Activated CD8-positive, alpha-beta memory T cell treated with anti-CD3 and anti-CD28 coated beads for 36 hours (primary cell): ENCODE data around the gene DVL3. TPM values are rescaled to one million over a fixed set of nuclear protein-coding genes. Genes with fewer than 3 reads are reported as not detected.

ENCODE experiments used
- CTCF ChIA-PET: fragments of 350-600 bp; sonication (Branson Sonifier 250); formaldehyde crosslinking; loops from one replicate; lab custom pipeline; 2021; ENCODE audit warnings: antibody characterized with exemption; lab: Charles Lee
- POLR2A ChIA-PET: fragments of 350-600 bp; sonication (Branson Sonifier 250); formaldehyde crosslinking; loops from one replicate; lab custom pipeline; 2021; ENCODE audit warnings: antibody characterized with exemption; lab: Charles Lee
- total RNA-seq, 2 experiments: library from RNA; stranded (reverse); gene quantifications; one replicate each; pipeline ENCODE4 v1.2.3, GENCODE V29; 2021

The DVL3 gene
- total RNA-seq, 2 experiments from 2014 or later: 36.3 to 37.9 TPM

- ChIA-PET POLR2A (interaction anchor here (1.1 to 1.7 kb wide), 3 partner anchors 9 to 51 kb away, joined by 4 to 6 read pairs (median 4); partner anchors contain the start of genes AP2M1 and EIF2B5), CTCF (interaction anchor here (0.7 to 1.3 kb wide), 3 partner anchors 13 to 63 kb away, joined by 3 read pairs; partner anchors contain the start of gene EEF1AKMT4)
Measured at GRCh38 chr3:184186184-184186901, 31.2 kb downstream of the DVL3 start, which contains the start of gene ABCF3. ABCF3 (plus strand) TSS chr3:184186199; CDS start chr3:184186208, 9 bp downstream.

DNA sequence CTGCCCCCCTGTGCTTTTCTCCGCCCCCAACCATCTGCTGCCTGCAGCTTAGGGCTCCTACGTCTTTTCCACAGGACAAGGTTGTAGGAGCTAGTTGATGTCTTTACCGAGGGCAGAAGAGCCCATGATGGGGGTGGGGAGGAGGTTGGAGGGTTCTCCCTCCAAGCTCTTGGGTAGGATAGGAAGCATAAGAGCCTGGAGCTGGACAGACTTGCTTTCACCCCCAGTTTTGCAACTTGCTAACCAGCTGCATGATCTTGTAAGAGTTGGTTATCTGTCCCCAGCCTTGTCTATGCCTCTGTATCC lies 31.7 kb downstream of the DVL3 start:
- ChIA-PET CTCF (interaction anchor here (1.1 kb wide), 1 partner anchor 41 kb away, joined by 3 read pairs; no protein-coding TSS in a partner anchor), POLR2A (interaction anchor here (1.1 to 1.7 kb wide), 2 partner anchors 9 to 12 kb away, joined by 4 to 6 read pairs; partner anchors contain the start of gene AP2M1)

GRCh38 chr3:184188080-184188479 lies 32.9 kb downstream of the DVL3 start:
- CTCF ChIA-PET: interaction anchor here (1.1 kb wide), 1 partner anchor 174 kb away, joined by 3 read pairs; no protein-coding TSS in a partner anchor
- POLR2A ChIA-PET: no interaction called here

GRCh38 chr3:184189421-184189820 lies 34.2 kb downstream of the DVL3 start:
- ChIA-PET POLR2A (no interaction called here), CTCF (no interaction called here)

- POLR2A ChIA-PET: no interaction called here
- CTCF ChIA-PET: no interaction called here
Measured at GRCh38 chr3:184192889-184193288, 37.7 kb downstream of the DVL3 start.

- CTCF ChIA-PET: no interaction called here
- POLR2A ChIA-PET: no interaction called here
Measured at GRCh38 chr3:184193991-184194539, 38.9 kb downstream of the DVL3 start.

DNA sequence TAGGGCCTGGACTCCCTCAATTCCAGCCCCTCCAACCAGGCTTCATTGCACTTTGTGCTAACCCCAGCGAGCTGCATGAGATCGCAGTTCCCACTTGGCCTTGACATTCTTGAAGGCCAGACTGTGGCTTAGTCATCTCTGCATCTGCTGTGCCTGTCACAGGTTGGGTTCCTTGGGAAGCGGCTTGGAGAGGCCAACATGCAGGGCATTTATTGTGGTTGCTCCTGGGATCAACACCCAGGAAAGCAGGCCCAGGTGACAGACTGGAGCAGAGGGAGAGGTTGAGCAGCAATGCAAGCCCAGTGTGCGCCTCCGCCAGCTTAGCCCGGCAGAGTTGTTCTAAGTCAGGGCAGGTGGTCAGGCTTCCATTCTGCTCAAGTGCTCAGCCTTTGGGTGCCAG lies 41.4 kb downstream of the DVL3 start:
- POLR2A ChIA-PET: no interaction called here
- CTCF ChIA-PET: no interaction called here

DNA sequence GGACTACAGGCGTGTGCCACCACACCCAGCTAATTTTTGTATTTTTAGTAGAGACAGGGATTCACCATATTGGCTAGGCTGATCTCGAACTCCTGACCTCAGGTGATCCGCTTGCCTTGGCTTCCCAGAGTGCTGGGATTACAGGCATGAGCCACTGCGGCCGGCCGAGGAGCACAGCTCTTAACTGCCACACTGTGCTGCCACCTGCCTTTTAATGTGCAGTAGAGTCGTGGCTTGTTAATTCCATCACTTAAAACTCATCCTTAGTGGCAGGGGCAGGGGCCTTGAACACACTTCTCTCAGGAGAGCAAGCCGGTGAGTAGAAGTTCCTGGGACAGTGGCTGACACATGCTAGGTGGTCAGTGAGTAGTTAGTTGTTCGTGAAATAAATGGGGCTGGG lies 43.3 kb downstream of the DVL3 start:
- CTCF ChIA-PET: no interaction called here
- POLR2A ChIA-PET: interaction anchor here (0.7 kb wide), 2 partner anchors 116 to 596 kb away, joined by 3 to 4 read pairs; no protein-coding TSS in a partner anchor

DNA sequence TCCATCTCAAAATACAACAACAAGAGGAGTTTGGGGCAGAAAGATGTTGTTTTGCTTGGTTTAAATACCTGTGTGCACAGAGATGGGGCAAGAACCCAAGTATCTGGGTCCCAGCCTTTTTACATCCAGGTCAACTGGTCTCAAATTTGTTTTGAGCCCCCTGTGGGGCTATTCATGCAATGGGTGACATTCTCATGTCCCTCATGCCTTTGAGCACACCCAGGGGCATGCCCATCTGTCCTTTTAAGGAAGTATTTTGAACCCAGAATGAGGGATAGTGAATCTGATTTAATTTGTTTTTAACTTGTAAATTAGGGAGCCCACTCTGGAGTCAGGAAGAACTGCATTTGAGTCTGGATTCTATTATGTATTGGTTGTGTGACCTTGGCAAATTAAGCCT lies 45.6 kb downstream of the DVL3 start:
- CTCF ChIA-PET: no interaction called here

DNA sequence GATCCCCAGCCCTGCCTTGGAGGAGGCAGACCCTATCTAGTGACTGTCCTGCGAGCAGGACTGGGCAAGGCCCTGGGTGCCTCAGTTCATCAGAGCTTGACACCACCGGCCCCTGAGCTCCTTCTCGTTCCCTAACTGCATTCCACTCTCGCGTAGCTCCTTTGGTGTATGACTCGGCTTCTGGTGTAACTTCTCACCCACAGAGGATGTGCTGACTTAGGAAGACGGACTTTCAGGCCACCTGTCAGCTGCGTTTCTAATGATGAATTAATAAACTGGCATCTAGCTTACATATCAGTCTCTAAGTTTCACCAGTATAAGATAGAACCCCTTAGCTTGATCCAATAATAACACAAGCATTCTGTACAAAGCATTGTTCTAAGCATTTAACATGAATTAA lies 48.3 kb downstream of the DVL3 start:
- ChIA-PET POLR2A (no interaction called here), CTCF (no interaction called here)

More for the DNA sequence above, 45.6 kb downstream of the DVL3 start:
- POLR2A ChIA-PET: no interaction called here

DNA sequence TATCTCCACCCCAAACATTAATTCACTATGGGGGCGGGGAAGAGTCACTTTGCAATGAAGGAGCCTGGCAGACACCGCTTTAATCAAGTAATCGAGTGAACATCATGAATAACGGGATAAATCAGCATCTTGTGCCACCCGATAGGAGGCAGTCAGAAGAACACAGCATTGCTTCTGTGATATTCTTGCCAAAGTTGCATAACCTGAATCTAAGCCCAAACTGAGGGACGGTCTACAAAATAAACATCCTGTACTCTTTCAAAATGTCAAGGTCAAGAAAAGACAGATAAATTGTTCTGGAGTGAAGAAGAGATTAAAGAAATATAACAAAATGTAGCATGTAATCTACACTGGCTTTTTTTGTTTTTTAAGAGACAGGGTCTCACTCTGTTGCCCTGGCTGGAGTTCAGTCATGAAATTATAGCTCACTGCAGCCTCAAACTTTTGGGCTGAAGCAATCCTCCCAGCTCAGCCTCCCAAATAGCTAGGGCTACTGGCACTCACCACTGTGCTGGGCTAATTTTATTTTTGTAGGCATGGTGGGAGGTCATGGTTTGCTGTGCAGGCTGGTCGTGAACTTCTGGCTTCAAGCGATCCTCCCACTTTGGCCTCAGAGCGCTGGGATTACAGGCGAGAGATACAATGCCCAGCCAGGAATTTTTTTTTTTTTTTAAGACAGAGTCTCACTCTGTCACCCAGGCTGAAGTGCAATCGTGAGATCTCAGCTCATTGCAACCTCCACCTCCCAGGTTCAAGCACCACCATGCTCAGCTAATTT lies 54.2 kb downstream of the DVL3 start:
- ChIA-PET CTCF (interaction anchor here (1.3 kb wide), 1 partner anchor 18 kb away, joined by 4 read pairs; no protein-coding TSS in a partner anchor), POLR2A (no interaction called here)

GRCh38 chr3:184211297-184211696 lies 56.1 kb downstream of the DVL3 start:
- ChIA-PET CTCF (interaction anchor here (0.6 kb wide), 1 partner anchor 170 kb away, joined by 3 read pairs; no protein-coding TSS in a partner anchor), POLR2A (interaction anchor here (0.5 kb wide), 1 partner anchor 608 kb away, joined by 3 read pairs; no protein-coding TSS in a partner anchor)

DNA sequence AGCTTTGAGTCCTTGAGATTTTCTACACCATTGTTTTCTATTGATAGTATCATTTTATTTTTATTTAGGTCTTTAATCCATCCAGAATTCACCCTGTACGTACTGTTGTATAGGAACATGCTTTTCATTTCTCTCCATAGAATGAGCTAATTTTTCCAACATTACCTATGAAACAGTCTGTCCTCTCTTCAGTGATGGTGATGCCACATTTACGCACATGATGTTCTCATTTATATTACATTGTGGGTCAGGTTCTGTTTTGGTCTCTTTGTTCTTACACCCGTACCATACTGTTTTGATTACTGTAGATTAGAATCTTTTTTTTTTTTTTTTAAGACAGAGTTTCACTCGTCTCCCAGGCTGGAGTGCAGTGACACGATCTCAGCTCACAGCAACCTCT lies 56.5 kb downstream of the DVL3 start:
- POLR2A ChIA-PET: interaction anchor here (0.5 kb wide), 1 partner anchor 609 kb away, joined by 3 read pairs; no protein-coding TSS in a partner anchor
- CTCF ChIA-PET: interaction anchor here (0.6 kb wide), 1 partner anchor 170 kb away, joined by 3 read pairs; no protein-coding TSS in a partner anchor

DNA sequence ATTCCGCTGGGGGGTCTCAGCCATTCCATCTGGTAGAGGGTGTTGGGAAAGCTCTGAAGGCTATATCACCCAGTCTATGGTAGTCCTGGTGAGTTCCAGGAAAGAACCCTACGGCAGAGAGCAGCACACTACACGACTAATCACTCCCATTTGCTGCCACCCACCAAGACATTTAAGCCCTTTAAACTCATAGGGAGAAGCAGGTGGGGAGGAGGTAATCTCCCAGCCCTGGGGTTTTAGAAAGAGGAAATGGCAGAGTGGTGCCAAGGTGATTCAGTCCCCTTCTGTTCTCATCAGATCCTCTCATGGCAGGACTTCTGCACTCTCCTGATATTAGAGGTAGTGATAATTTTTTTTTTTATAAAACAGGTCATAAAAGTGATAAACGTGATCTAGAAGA lies 63.6 kb downstream of the DVL3 start:
- CTCF ChIA-PET: interaction anchor here (0.7 kb wide), 1 partner anchor 54 kb away, joined by 3 read pairs; no protein-coding TSS in a partner anchor
- POLR2A ChIA-PET: no interaction called here

GRCh38 chr3:184222521-184222920 lies 67.3 kb downstream of the DVL3 start:
- CTCF ChIA-PET: no interaction called here
- POLR2A ChIA-PET: no interaction called here

Other genes starting within 250 kb of the DVL3 start
- 10 to 100 TPM; 18.2 to 18.9 TPM for gene ABCC5, start 137.5 kb upstream of the DVL3 start, total RNA-seq
- not detected for gene HTR3D, start 123.6 kb upstream of the DVL3 start, total RNA-seq
- not detected for gene HTR3C, start 102.3 kb upstream of the DVL3 start, total RNA-seq
- not detected for gene HTR3E, start 58.3 kb upstream of the DVL3 start, total RNA-seq
- gene EIF2B5, start 20.0 kb upstream of the DVL3 start, total RNA-seq: 10 to 100 TPM; 74.8 to 76.4 TPM
- gene AP2M1, start 19.5 kb downstream of the DVL3 start, total RNA-seq: 100 to 1,000 TPM; 240 to 244 TPM
- gene ABCF3, start 30.8 kb downstream of the DVL3 start, total RNA-seq: 10 to 100 TPM; 62.4 to 67.6 TPM
- not detected for gene VWA5B2, start 74.2 kb downstream of the DVL3 start, total RNA-seq
- 10 to 100 TPM; 59.7 to 61.9 TPM for gene ALG3, start 93.6 kb downstream of the DVL3 start, total RNA-seq
- gene EEF1AKMT4, start 94.3 kb downstream of the DVL3 start, total RNA-seq: 10 to 100 TPM; 14.2 to 15.7 TPM
- gene CAMK2N2, start 106.2 kb downstream of the DVL3 start, total RNA-seq: under 1 TPM; 0.36 to 0.69 TPM
- not detected for gene ECE2, start 120.6 kb downstream of the DVL3 start, total RNA-seq
- gene PSMD2, start 143.9 kb downstream of the DVL3 start, total RNA-seq: 100 to 1,000 TPM; 309 to 314 TPM
- 100 to 1,000 TPM; 693 to 706 TPM for gene EIF4G1, start 159.2 kb downstream of the DVL3 start, total RNA-seq
- gene FAM131A, start 182.2 kb downstream of the DVL3 start, total RNA-seq: 1 to 10 TPM; 1.7 to 1.8 TPM
- gene CLCN2, start 206.2 kb downstream of the DVL3 start, total RNA-seq: 1 to 10 TPM; 6.1 to 7.0 TPM
- gene POLR2H, start 206.3 kb downstream of the DVL3 start, total RNA-seq: 100 to 1,000 TPM; 188 to 190 TPM
- not detected for gene THPO, start 222.8 kb downstream of the DVL3 start, total RNA-seq
- not detected for gene CHRD, start 224.7 kb downstream of the DVL3 start, total RNA-seq